Sciatic nerve (tissue), 2 donors: ENCODE results near the gene FASLG. TPM values are rescaled to one million over a fixed set of nuclear protein-coding genes. Genes with fewer than 3 reads are reported as not detected.

Experiments used
- ATAC-seq: fragments of 200-7000 bp; cut with Tn5 transposase; one replicate; pipeline ENCODE4 v1.9.1; 2020; ENCODE audit warnings: mild to moderate bottlenecking, moderate library complexity
- DNase-seq: peaks from one replicate; pipeline ENCODE4 v3.0.0-alpha.2; 2020; ENCODE audit warnings: low spot score
- intact Hi-C: fragments of 100-400 bp; cut with DNase I; formaldehyde crosslinking; loops from one replicate; pipeline ENCODE4 v1.14.2; 2022
- total RNA-seq: library from RNA; stranded (reverse); fragmentation: NEBNext Ultra II Directional; extraction: Animal tissue kit (Norgen Biotek cat#: 25700); gene quantifications from one replicate; pipeline ENCODE4 v1.2.1, GENCODE V29; 2021
- donor health status: DM: no; HTN: no; CAD: no.
- donor health status: DM: no; HTN: no; CAD: no.

The FASLG gene
- total RNA-seq, 1 donor from 2014 or later, result 0.40 TPM

- no peak for DNase-seq
- no peak for ATAC-seq
- intact Hi-C loops, result no loop called here
These were observed 17.4 kb upstream of the FASLG start for GRCh38 chr1:172641492-172641891.

- ATAC-seq (no peak), DNase-seq (no peak)
- intact Hi-C loops, result no loop called here
These were observed 15.9 kb upstream of the FASLG start for GRCh38 chr1:172642970-172643369.

GRCh38 chr1:172646653-172647052 lies 12.2 kb upstream of the FASLG start:
- intact Hi-C loops, result no loop called here
- ATAC-seq (no peak), DNase-seq (no peak)

GRCh38 chr1:172647110-172647564 lies 11.8 kb upstream of the FASLG start:
- DNase-seq (no peak), ATAC-seq (no peak)
- intact Hi-C loops, result no loop called here

GRCh38 chr1:172647987-172648386 lies 10.9 kb upstream of the FASLG start:
- DNase-seq (no peak), ATAC-seq (no peak)
- intact Hi-C loops, result no loop called here

GRCh38 chr1:172650474-172651193 lies 8.3 kb upstream of the FASLG start:
- ATAC-seq, result no peak
- intact Hi-C loops, result loop anchor here (5.0 kb wide), 1 partner anchor 1027 kb away; no protein-coding TSS in a partner anchor

GRCh38 chr1:172653015-172653709 lies 5.7 kb upstream of the FASLG start:
- intact Hi-C loops, result loop anchor here (5.0 kb wide), 1 partner anchor 1024 kb away; no protein-coding TSS in a partner anchor
- DNase-seq (no peak), ATAC-seq (no peak)

More at GRCh38 chr1:172650474-172651193, 8.3 kb upstream of the FASLG start:
- DNase-seq, result no peak

GRCh38 chr1:172654535-172654934 lies 4.4 kb upstream of the FASLG start:
- intact Hi-C loops, result loop anchor here (5.0 kb wide), 1 partner anchor 1023 kb away; no protein-coding TSS in a partner anchor
- no peak for DNase-seq
- no peak for ATAC-seq

- ATAC-seq, result no peak
- intact Hi-C loops, result no loop called here
- DNase-seq, result no peak
These were observed 2.3 kb upstream of the FASLG start for GRCh38 chr1:172656576-172656975.

GRCh38 chr1:172657586-172657985 lies 1.3 kb upstream of the FASLG start:
- intact Hi-C loops, result no loop called here
- no peak for ATAC-seq
- DNase-seq, result no peak

GRCh38 chr1:172661107-172661506 lies 2.2 kb downstream of the FASLG start:
- intact Hi-C loops, result no loop called here
- DNase-seq (no peak), ATAC-seq (no peak)

- ATAC-seq (peak; percentile 38), DNase-seq (peak; percentile 61)
- intact Hi-C loops, result no loop called here
These were observed 3.7 kb downstream of the FASLG start for GRCh38 chr1:172662464-172663109.

- DNase-seq (no peak), ATAC-seq (no peak)
- intact Hi-C loops, result no loop called here
These were observed 4.8 kb downstream of the FASLG start for GRCh38 chr1:172663732-172664131.

- DNase-seq (no peak), ATAC-seq (no peak)
- intact Hi-C loops, result no loop called here
These were observed 9.2 kb downstream of the FASLG start for GRCh38 chr1:172668097-172668496.

- intact Hi-C loops, result no loop called here
- no peak for ATAC-seq
- DNase-seq, result no peak
These were observed 10.1 kb downstream of the FASLG start for GRCh38 chr1:172669011-172669410.

- no peak for ATAC-seq
- intact Hi-C loops, result no loop called here
- no peak for DNase-seq
These were observed 11.4 kb downstream of the FASLG start for GRCh38 chr1:172670316-172670715.

- intact Hi-C loops, result no loop called here
- no peak for ATAC-seq
These were observed 11.9 kb downstream of the FASLG start for GRCh38 chr1:172670791-172671190.

GRCh38 chr1:172671591-172671990 lies 12.7 kb downstream of the FASLG start:
- ATAC-seq, result no peak
- no peak for DNase-seq
- intact Hi-C loops, result no loop called here

More at GRCh38 chr1:172670791-172671190, 11.9 kb downstream of the FASLG start:
- no peak for DNase-seq

- ATAC-seq, result no peak
- no peak for DNase-seq
- intact Hi-C loops, result no loop called here
These were observed 13.8 kb downstream of the FASLG start for GRCh38 chr1:172672720-172673119.

- intact Hi-C loops, result no loop called here
- DNase-seq (no peak), ATAC-seq (no peak)
These were observed 14.9 kb downstream of the FASLG start for GRCh38 chr1:172673761-172674160.
